HCT116 (cell line): Measurements from ENCODE around the gene CNTN4.

ENCODE experiments used
- CTCF ChIP-seq, 3 experiments: fragments of 200-600 bp in 1 of 3; sonication (generic) in 1 of 3; IDR thresholded peaks in 2 of 3; conservative IDR thresholded peaks in 1 of 3; 2 replicates each; pipeline ENCODE4 v1.5.1; 2012 to 2017; ENCODE audit warnings: low read depth in 2 of 3, low read length in 2 of 3, antibody characterized with exemption in 1 of 3, borderline replicate concordance in 1 of 3, control low read depth in 1 of 3, mild to moderate bottlenecking in 1 of 3, mixed read lengths in 1 of 3, mixed run types in 1 of 3, moderate library complexity in 1 of 3; ENCODE audit not compliant: insufficient read depth in 1 of 3
- EZH2 ChIP-seq: fragments of 200-600 bp; sonication (generic); IDR thresholded peaks from 2 replicates; pipeline ENCODE4 v1.6.1; 2017; ENCODE audit warnings: antibody characterized with exemption, mixed run types
- POLR2A ChIP-seq: IDR thresholded peaks from 2 replicates; pipeline ENCODE4 v1.7.0; 2011; ENCODE audit warnings: borderline replicate concordance; ENCODE audit not compliant: insufficient read depth, insufficient read length; ENCODE audit errors: extremely low read depth
- POLR2AphosphoS5 ChIP-seq: IDR thresholded peaks from 2 replicates; pipeline ENCODE4 v1.6.1; 2011; ENCODE audit warnings: mild to moderate bottlenecking, low read depth, low read length, moderate library complexity
- RAD21 ChIP-seq: IDR thresholded peaks from 2 replicates; pipeline ENCODE4 v1.6.1; 2012; ENCODE audit warnings: low read depth, mild to moderate bottlenecking
- SIN3A ChIP-seq: IDR thresholded peaks from 2 replicates; pipeline ENCODE4 v1.6.1; 2012; ENCODE audit warnings: low read depth
- SP1 ChIP-seq: IDR thresholded peaks from 2 replicates; pipeline ENCODE4 v1.6.1; 2012; ENCODE audit warnings: low read depth
- ZFX ChIP-seq: fragments of 450-650 bp; IDR thresholded peaks from 2 replicates; pipeline ENCODE4 v1.6.1; 2017

- no peak for TF ChIP-seq RAD21
- no peak for TF ChIP-seq POLR2A
- TF ChIP-seq CTCF (IDR thresholded peaks at IDR 0.05 in 2 of 3, conservative IDR thresholded peaks at IDR 0.05 in 1 of 3; ENCODE audit: borderline replicate concordance in 1 of 3, insufficient read depth in 1 of 3, low read depth in 2 of 3, low read length in 2 of 3): no peak
- no peak for TF ChIP-seq POLR2AphosphoS5
- no peak for TF ChIP-seq EZH2
- TF ChIP-seq ZFX: no peak
- no peak for TF ChIP-seq SP1
- no peak for TF ChIP-seq SIN3A
Observed at GRCh38 chr3:2819571-2819970, 720.9 kb downstream of the CNTN4 start.
